ENCODE results near the gene PLCB3. TPM values are rescaled to one million over a fixed set of nuclear protein-coding genes. Genes with fewer than 3 reads are reported as not detected.
A peak's percentile ranks its signal among the peaks of the same experiment; 100 is the strongest.

PLCB3 gene
- total and polyA plus RNA-seq, 2 of the 13 experiments (the other 11 are each of a cell fraction or from before 2014, with no cell fraction given): 7.5 to 13.8 TPM

GRCh38 chr11:64317961-64318765, 66.8 kb downstream of the PLCB3 start, which contains the start of gene PRDX5 (continued):
- TF ChIP-seq ZNF547 (CRISPR knock-in tag; IDR thresholded peaks at IDR 0.05): peak; percentile 72
- TF ChIP-seq ARHGAP35 (CRISPR knock-in tag; IDR thresholded peaks at IDR 0.05; ENCODE audit: borderline replicate concordance): peak; percentile 35; the same call in 1 of the 2 replicates
- 0 out of 2 replicates have a peak, but pooled peaks have one; percentile 52 for TF ChIP-seq ZNF431 (CRISPR knock-in tag; IDR thresholded peaks at IDR 0.05; ENCODE audit: borderline replicate concordance, low read depth)
- TF ChIP-seq TCF12 (IDR thresholded peaks at IDR 0.05): no peak
- no peak for TF ChIP-seq TCF12 (CRISPR knock-in tag; IDR thresholded peaks at IDR 0.05)
- TF ChIP-seq CREB1 (IDR thresholded peaks at IDR 0.05): no peak
- TF ChIP-seq CREB1 (CRISPR knock-in tag; IDR thresholded peaks at IDR 0.05): no peak
- TF ChIP-seq ZNF691 (CRISPR knock-in tag; IDR thresholded peaks at IDR 0.05; ENCODE audit: borderline replicate concordance, low read depth): peak; percentile 82; the same call in 1 of the 2 replicates
- no peak for TF ChIP-seq HNF1A (IDR thresholded peaks at IDR 0.05; ENCODE audit: low read depth)
- TF ChIP-seq HNF1A (CRISPR knock-in tag; IDR thresholded peaks at IDR 0.05; ENCODE audit: borderline replicate concordance): no peak; the same call in 1 of the 2 replicates
- TF ChIP-seq ZSCAN29 (CRISPR knock-in tag; conservative IDR thresholded peaks at IDR 0.05): no peak
- TF ChIP-seq SNAI1 (CRISPR knock-in tag; IDR thresholded peaks at IDR 0.05; ENCODE audit: borderline replicate concordance): no peak
- TF ChIP-seq ZBTB46 (CRISPR knock-in tag; IDR thresholded peaks at IDR 0.05; ENCODE audit: borderline replicate concordance): 0 out of 2 replicates have a peak, but pooled peaks have one; percentile 51
- TF ChIP-seq E2F2 (CRISPR knock-in tag; IDR thresholded peaks at IDR 0.05; ENCODE audit: borderline replicate concordance): 0 out of 2 replicates have a peak, but pooled peaks have one; percentile 88
- no peak for TF ChIP-seq ZHX1 (CRISPR knock-in tag; IDR thresholded peaks at IDR 0.05; ENCODE audit: low read depth)
- no peak for TF ChIP-seq NR2F1 (CRISPR knock-in tag; IDR thresholded peaks at IDR 0.05)
- TF ChIP-seq MZF1 (CRISPR knock-in tag; IDR thresholded peaks at IDR 0.05; ENCODE audit: borderline replicate concordance): no peak
